CD8-positive, alpha-beta memory T cell (primary cell): ENCODE measurements around the gene DCHS2. TPM values are rescaled to one million over a fixed set of nuclear protein-coding genes. Genes with fewer than 3 reads are reported as not detected.

Source experiments
- CTCF ChIA-PET: fragments of 350-600 bp; sonication (Branson Sonifier 250); formaldehyde crosslinking; loops from one replicate; lab custom pipeline; 2021; ENCODE audit warnings: antibody characterized with exemption; lab: Charles Lee
- POLR2A ChIA-PET: fragments of 350-600 bp; sonication (Branson Sonifier 250); formaldehyde crosslinking; loops from one replicate; lab custom pipeline; 2021; ENCODE audit warnings: antibody characterized with exemption; lab: Charles Lee
- DNase-seq, 5 donors: peaks; one replicate each; pipeline versions ENCODE4 v3.0.0 to v3.0.0-alpha.2; 2020 to 2022; ENCODE audit warnings: mixed read lengths in 1 of 5
- H3K27ac ChIP-seq: one replicate; pipeline ENCODE4 v1.7.0; 2013; ENCODE audit warnings: low read depth, mild to moderate bottlenecking, low read length, moderate library complexity
- H3K27me3 ChIP-seq: 2 replicates; pipeline ENCODE4 v1.7.0; 2013; ENCODE audit warnings: low read length, mild to moderate bottlenecking; ENCODE audit not compliant: insufficient read depth, poor library complexity, severe bottlenecking
- H3K36me3 ChIP-seq: 2 replicates; pipeline ENCODE4 v1.7.0; 2013; ENCODE audit warnings: mild to moderate bottlenecking, low read length, moderate library complexity; ENCODE audit not compliant: insufficient read depth
- H3K4me1 ChIP-seq: 2 replicates; pipeline ENCODE4 v1.7.0; 2013; ENCODE audit warnings: mild to moderate bottlenecking, low read length, moderate library complexity; ENCODE audit not compliant: insufficient read depth
- H3K4me3 ChIP-seq: 2 replicates; pipeline ENCODE4 v1.7.0; 2013; ENCODE audit warnings: mild to moderate bottlenecking, low read length
- H3K9me3 ChIP-seq: 2 replicates; pipeline ENCODE4 v1.7.0; 2013; ENCODE audit warnings: mild to moderate bottlenecking, low read length
- H3K27ac Mint-ChIP-seq, 8 donors: one replicate each; pipeline ENCODE4 v1.8.0; 2020 to 2021; ENCODE audit warnings: mixed read lengths in 8 of 8, mild to moderate bottlenecking in 6 of 8, inconsistent platforms in 3 of 8, moderate library complexity in 3 of 8
- H3K27me3 Mint-ChIP-seq, 2 donors: one replicate each; pipeline ENCODE4 v1.8.0; 2020 to 2021; ENCODE audit warnings: mixed read lengths in 2 of 2, mild to moderate bottlenecking in 1 of 2, moderate library complexity in 1 of 2
- H3K36me3 Mint-ChIP-seq, 3 donors: one replicate each; pipeline ENCODE4 v1.8.0; 2020 to 2021; ENCODE audit warnings: mixed read lengths in 3 of 3, inconsistent platforms in 1 of 3, mild to moderate bottlenecking in 1 of 3
- H3K4me1 Mint-ChIP-seq, 3 donors: one replicate each; pipeline ENCODE4 v1.8.0; 2020 to 2021; ENCODE audit warnings: mixed read lengths in 3 of 3, inconsistent platforms in 1 of 3, mild to moderate bottlenecking in 1 of 3
- H3K4me3 Mint-ChIP-seq, 7 donors: one replicate each; pipeline ENCODE4 v1.8.0; 2020 to 2021; ENCODE audit warnings: mixed read lengths in 7 of 7, mild to moderate bottlenecking in 6 of 7, moderate library complexity in 4 of 7, inconsistent platforms in 2 of 7
- H3K9me3 Mint-ChIP-seq, 5 donors: one replicate each; pipeline ENCODE4 v1.8.0; 2020 to 2022; ENCODE audit warnings: mixed read lengths in 5 of 5, mild to moderate bottlenecking in 3 of 5, moderate library complexity in 2 of 5, inconsistent platforms in 1 of 5
- polyA plus RNA-seq: library from polyadenylated mRNA; unstranded; fragments of 300-500 nt; fragmentation: Illumina TruSeq; gene quantifications from one replicate; pipeline ENCODE4 v1.2.3, GENCODE V29; 2021
- total RNA-seq, 2 experiments: library from RNA; stranded (reverse); gene quantifications; one replicate each; pipeline ENCODE4 v1.2.3, GENCODE V29; 2021

DCHS2 gene
- total and polyA plus RNA-seq, 3 experiments from 2014 or later = 0.09 TPM; not detected in 2

DNA sequence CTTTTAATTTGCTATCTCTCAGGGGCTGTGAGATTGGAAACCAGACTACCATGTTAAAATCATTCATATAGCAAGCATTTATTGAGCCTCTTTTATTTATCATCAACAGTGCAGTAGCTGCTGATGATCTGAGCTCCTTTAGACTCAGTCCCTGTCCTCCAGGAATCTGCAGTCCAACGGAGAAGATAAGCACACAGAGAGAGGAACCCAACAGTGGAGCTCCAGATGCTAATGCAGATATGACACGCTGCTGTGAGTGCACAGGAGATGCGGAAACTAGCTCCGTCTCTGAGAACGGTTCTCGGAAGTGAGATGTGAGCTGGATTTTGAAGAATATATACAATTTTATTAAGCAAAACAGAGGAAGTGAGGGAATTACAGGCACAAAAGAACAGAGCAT is 35.4 kb downstream of the DCHS2 start:
- H3K36me3 Mint-ChIP-seq = peaks cover 0 to 2% (median 0%) of the 10 kb centered on the region in 3 donors
- POLR2A ChIA-PET = no interaction called here
- H3K27me3 Mint-ChIP-seq = peaks cover 11 to 30% of the 10 kb centered on the region in 2 donors
- no peak for DNase-seq
- Histone ChIP-seq H3K27me3 (peaks cover 3% of the 10 kb centered on the region), H3K27ac (no peak overlapping the region), H3K4me1 (no peaks in the 10 kb centered on the region), H3K36me3 (no peaks in the 10 kb centered on the region), H3K4me3 (no peak overlapping the region), H3K9me3 (no peaks in the 10 kb centered on the region)
- H3K4me1 Mint-ChIP-seq = no peaks in the 10 kb centered on the region
- no peak overlapping the region for H3K4me3 Mint-ChIP-seq
- no peak overlapping the region for H3K27ac Mint-ChIP-seq
- CTCF ChIA-PET = no interaction called here
- peaks cover 0 to 2% (median 0%) of the 10 kb centered on the region in 5 donors for H3K9me3 Mint-ChIP-seq

DNA sequence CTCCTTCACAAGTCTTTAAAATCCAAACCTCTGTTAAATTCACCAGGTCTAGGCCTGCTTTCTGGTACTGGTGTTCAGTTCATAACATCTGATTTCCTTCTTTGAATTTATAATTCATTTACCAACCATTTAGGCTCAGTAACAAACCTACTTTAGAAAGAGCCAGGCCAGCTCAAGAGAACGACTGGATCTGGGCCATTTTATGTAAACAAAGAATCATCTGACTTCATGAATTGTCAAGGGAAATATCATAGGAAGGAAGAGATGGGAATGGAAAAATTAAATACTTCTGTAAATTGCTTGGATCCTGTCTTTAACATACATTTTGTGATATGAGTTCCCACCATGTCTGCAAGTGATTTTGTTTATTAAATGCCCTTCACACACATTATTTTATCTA is 36.5 kb downstream of the DCHS2 start:
- Mint-ChIP-seq H3K9me3 (peaks cover 0 to 2% (median 0%) of the 10 kb centered on the region in 5 donors), H3K27ac (no peak overlapping the region), H3K27me3 (peaks cover 11 to 26% of the 10 kb centered on the region in 2 donors), H3K36me3 (peaks cover 0 to 2% (median 0%) of the 10 kb centered on the region in 3 donors), H3K4me1 (no peaks in the 10 kb centered on the region), H3K4me3 (no peak overlapping the region)
- H3K4me1 ChIP-seq = no peaks in the 10 kb centered on the region
- no peak overlapping the region for H3K4me3 ChIP-seq
- POLR2A ChIA-PET = no interaction called here
- H3K27me3 ChIP-seq = peaks cover 3% of the 10 kb centered on the region
- no peaks in the 10 kb centered on the region for H3K36me3 ChIP-seq
- CTCF ChIA-PET = no interaction called here
- no peak overlapping the region for H3K27ac ChIP-seq
- DNase-seq = no peak
- H3K9me3 ChIP-seq = no peaks in the 10 kb centered on the region

GRCh38 chr4:154454710-154455109 is 36.9 kb downstream of the DCHS2 start:
- H3K4me1 Mint-ChIP-seq = no peaks in the 10 kb centered on the region
- Histone ChIP-seq H3K27ac (no peak overlapping the region), H3K4me3 (no peak overlapping the region), H3K36me3 (no peaks in the 10 kb centered on the region), H3K27me3 (peaks cover 3% of the 10 kb centered on the region), H3K4me1 (no peaks in the 10 kb centered on the region), H3K9me3 (no peaks in the 10 kb centered on the region)
- peaks cover 0 to 2% (median 0%) of the 10 kb centered on the region in 5 donors for H3K9me3 Mint-ChIP-seq
- CTCF ChIA-PET = no interaction called here
- POLR2A ChIA-PET = no interaction called here
- peaks cover 10 to 25% of the 10 kb centered on the region in 2 donors for H3K27me3 Mint-ChIP-seq
- no peak overlapping the region for H3K4me3 Mint-ChIP-seq
- no peak overlapping the region for H3K27ac Mint-ChIP-seq
- peaks cover 0 to 1% (median 0%) of the 10 kb centered on the region in 3 donors for H3K36me3 Mint-ChIP-seq
- no peak for DNase-seq

GRCh38 chr4:154452798-154453346 is 38.7 kb downstream of the DCHS2 start:
- ChIA-PET POLR2A (no interaction called here), CTCF (interaction anchor here (1.9 kb wide), 1 partner anchor 12 kb away, joined by 5 read pairs; no protein-coding TSS in a partner anchor)
- DNase-seq = no peak
- H3K4me1 Mint-ChIP-seq = no peaks in the 10 kb centered on the region
- no peak overlapping the region for H3K27ac ChIP-seq
- no peaks in the 10 kb centered on the region for H3K36me3 Mint-ChIP-seq
- peaks cover 3% of the 10 kb centered on the region for H3K27me3 ChIP-seq
- H3K9me3 Mint-ChIP-seq = peaks cover 0 to 2% (median 0%) of the 10 kb centered on the region in 5 donors
- H3K4me1 ChIP-seq = no peaks in the 10 kb centered on the region
- peaks cover 5 to 14% of the 10 kb centered on the region in 2 donors for H3K27me3 Mint-ChIP-seq
- no peaks in the 10 kb centered on the region for H3K9me3 ChIP-seq
- no peak overlapping the region for H3K4me3 ChIP-seq
- no peak overlapping the region for H3K4me3 Mint-ChIP-seq
- no peaks in the 10 kb centered on the region for H3K36me3 ChIP-seq
- no peak overlapping the region for H3K27ac Mint-ChIP-seq

- ChIA-PET CTCF (no interaction called here), POLR2A (no interaction called here)
- no peaks in the 10 kb centered on the region for H3K4me1 ChIP-seq
- Mint-ChIP-seq H3K4me3 (no peak overlapping the region), H3K27ac (no peak overlapping the region), H3K36me3 (no peaks in the 10 kb centered on the region), H3K27me3 (peaks cover 1 to 4% of the 10 kb centered on the region in 2 donors), H3K9me3 (peaks cover 0 to 2% (median 0%) of the 10 kb centered on the region in 5 donors), H3K4me1 (no peaks in the 10 kb centered on the region)
- no peaks in the 10 kb centered on the region for H3K27me3 ChIP-seq
- no peaks in the 10 kb centered on the region for H3K36me3 ChIP-seq
- H3K27ac ChIP-seq = no peak overlapping the region
- no peak for DNase-seq
- H3K9me3 ChIP-seq = no peaks in the 10 kb centered on the region
- no peak overlapping the region for H3K4me3 ChIP-seq
Observed at GRCh38 chr4:154450966-154451365, 40.6 kb downstream of the DCHS2 start.

- no peak for DNase-seq
- Mint-ChIP-seq H3K4me3 (no peak overlapping the region), H3K36me3 (no peaks in the 10 kb centered on the region), H3K27ac (no peak overlapping the region), H3K9me3 (no peaks in the 10 kb centered on the region), H3K27me3 (peaks cover 0 to 1% of the 10 kb centered on the region in 2 donors), H3K4me1 (no peaks in the 10 kb centered on the region)
- Histone ChIP-seq H3K27ac (no peak overlapping the region), H3K4me3 (no peak overlapping the region), H3K36me3 (no peaks in the 10 kb centered on the region), H3K27me3 (no peaks in the 10 kb centered on the region), H3K9me3 (no peaks in the 10 kb centered on the region), H3K4me1 (no peaks in the 10 kb centered on the region)
- POLR2A ChIA-PET = no interaction called here
- CTCF ChIA-PET = no interaction called here
Observed at GRCh38 chr4:154444958-154445357, 46.6 kb downstream of the DCHS2 start.

DNA sequence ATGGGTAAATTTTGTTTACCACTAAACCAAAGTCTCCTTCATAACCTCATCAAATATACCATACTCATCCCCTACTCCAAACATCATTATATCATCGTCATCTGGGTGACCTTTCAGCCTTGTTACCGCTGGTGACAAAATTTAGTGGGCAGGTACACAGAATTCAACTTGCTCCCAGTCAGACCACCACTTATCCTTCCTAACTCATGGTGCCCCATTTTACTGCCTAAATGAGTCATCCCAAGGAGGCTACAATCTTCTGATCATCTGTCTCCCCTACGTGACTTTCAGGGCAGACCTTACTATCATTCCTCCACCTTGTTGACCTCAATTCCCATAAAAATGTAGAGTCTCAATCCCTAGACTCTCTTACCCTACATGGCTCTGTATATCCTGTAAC is 49.6 kb downstream of the DCHS2 start:
- Histone ChIP-seq H3K9me3 (no peaks in the 10 kb centered on the region), H3K36me3 (no peaks in the 10 kb centered on the region), H3K27me3 (no peaks in the 10 kb centered on the region), H3K4me3 (no peak overlapping the region), H3K4me1 (no peaks in the 10 kb centered on the region), H3K27ac (no peak overlapping the region)
- H3K4me3 Mint-ChIP-seq = no peak overlapping the region
- H3K9me3 Mint-ChIP-seq = no peaks in the 10 kb centered on the region
- H3K27ac Mint-ChIP-seq = no peak overlapping the region
- ChIA-PET POLR2A (no interaction called here), CTCF (no interaction called here)
- no peaks in the 10 kb centered on the region for H3K36me3 Mint-ChIP-seq
- peaks cover 0 to 4% of the 10 kb centered on the region in 2 donors for H3K27me3 Mint-ChIP-seq
- no peaks in the 10 kb centered on the region for H3K4me1 Mint-ChIP-seq
- DNase-seq = no peak

DNA sequence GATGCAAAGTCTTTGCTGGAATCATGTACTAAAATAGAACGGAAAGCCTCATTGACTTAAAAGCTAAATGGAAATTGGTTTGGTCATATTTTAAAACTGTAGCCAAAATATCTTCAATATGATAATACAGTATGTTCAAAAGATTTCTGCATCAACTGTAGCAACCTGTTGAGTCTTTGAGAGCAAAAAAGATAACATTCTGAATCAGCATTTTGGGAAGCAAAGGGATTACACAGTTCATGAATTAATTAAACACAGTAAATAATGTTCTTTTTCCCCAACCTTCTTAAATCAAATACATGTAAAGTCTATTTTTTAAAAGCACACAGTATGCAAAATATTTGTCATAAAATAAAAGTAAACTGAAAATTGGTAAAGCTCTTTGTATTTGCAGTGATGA is 50.5 kb downstream of the DCHS2 start:
- peaks cover 0 to 4% of the 10 kb centered on the region in 2 donors for H3K27me3 Mint-ChIP-seq
- no peak overlapping the region for H3K4me3 Mint-ChIP-seq
- Histone ChIP-seq H3K4me1 (no peaks in the 10 kb centered on the region), H3K27me3 (no peaks in the 10 kb centered on the region), H3K36me3 (no peaks in the 10 kb centered on the region), H3K27ac (no peak overlapping the region), H3K4me3 (no peak overlapping the region), H3K9me3 (no peaks in the 10 kb centered on the region)
- no peaks in the 10 kb centered on the region for H3K36me3 Mint-ChIP-seq
- DNase-seq = no peak
- ChIA-PET POLR2A (no interaction called here), CTCF (no interaction called here)
- no peaks in the 10 kb centered on the region for H3K4me1 Mint-ChIP-seq
- H3K27ac Mint-ChIP-seq = no peak overlapping the region
- no peaks in the 10 kb centered on the region for H3K9me3 Mint-ChIP-seq
